Measurements from ENCODE around the gene SLC9B1.
"Not testable (repeated sequence)": the region's sequence is repeated elsewhere in the genome, so short reads cannot be mapped to it uniquely, and the experiment has no call there.

Gene SLC9B1

GRCh38 chr4:102883278-102883677 is 136.2 kb downstream of the SLC9B1 start:
- Histone ChIP-seq H4K20me1 (ENCODE audit: insufficient read depth, low read length) (no peaks in the 10 kb centered on the region), H3K27me3 (ENCODE audit: insufficient read depth, low read length) (no peaks in the 10 kb centered on the region), H3K9me2 (ENCODE audit: low read depth, low read length) (no peaks in the 10 kb centered on the region), H3K79me2 (ENCODE audit: insufficient read depth, low read length) (peaks cover 16% of the 10 kb centered on the region), H3K27ac (ENCODE audit: low read depth, low read length, poor library complexity, severe bottlenecking) (no peak overlapping the region), H2AFZ (ENCODE audit: low read length) (no peak overlapping the region), H3K4me1 (ENCODE audit: insufficient read depth, low read length, severe bottlenecking) (no peaks in the 10 kb centered on the region), H3K9ac (ENCODE audit: low read length) (no peak overlapping the region), H3K36me3 (ENCODE audit: insufficient read depth, low read length) (peaks cover 38% of the 10 kb centered on the region), H3K4me3 (ENCODE audit: low read depth, low read length, poor library complexity, severe bottlenecking) (no peak overlapping the region), H3F3A (ENCODE audit: insufficient read depth, low read length) (no peaks in the 10 kb centered on the region), H3K9me3 (ENCODE audit: low read length) (no peaks in the 10 kb centered on the region), H3K4me2 (ENCODE audit: low read length) (no peak overlapping the region)
- no peak for TF ChIP-seq EZH2 (IDR thresholded peaks at IDR 0.05; ENCODE audit: borderline replicate concordance, low read length)
- no peak for TF ChIP-seq CTCF (IDR thresholded peaks at IDR 0.05; ENCODE audit: low read length)

- Histone ChIP-seq H3K4me3 (ENCODE audit: low read depth, low read length, poor library complexity, severe bottlenecking) (no peak overlapping the region), H3K9me2 (ENCODE audit: low read depth, low read length) (no peaks in the 10 kb centered on the region), H3K9me3 (ENCODE audit: low read length) (peaks cover 9% of the 10 kb centered on the region), H3K9ac (ENCODE audit: low read length) (no peak overlapping the region), H4K20me1 (ENCODE audit: insufficient read depth, low read length) (no peaks in the 10 kb centered on the region), H3F3A (ENCODE audit: insufficient read depth, low read length) (no peaks in the 10 kb centered on the region), H3K27ac (ENCODE audit: low read depth, low read length, poor library complexity, severe bottlenecking) (no peak overlapping the region), H3K4me1 (ENCODE audit: insufficient read depth, low read length, severe bottlenecking) (no peaks in the 10 kb centered on the region), H3K27me3 (ENCODE audit: insufficient read depth, low read length) (no peaks in the 10 kb centered on the region), H2AFZ (ENCODE audit: low read length) (no peak overlapping the region), H3K4me2 (ENCODE audit: low read length) (no peak overlapping the region), H3K79me2 (ENCODE audit: insufficient read depth, low read length) (peaks cover 16% of the 10 kb centered on the region), H3K36me3 (ENCODE audit: insufficient read depth, low read length) (peaks cover 53% of the 10 kb centered on the region)
- TF ChIP-seq EZH2 (IDR thresholded peaks at IDR 0.05; ENCODE audit: borderline replicate concordance, low read length) (no peak), CTCF (IDR thresholded peaks at IDR 0.05; ENCODE audit: low read length) (no peak)
Measured at GRCh38 chr4:102881343-102881742, 138.2 kb downstream of the SLC9B1 start.

DNA sequence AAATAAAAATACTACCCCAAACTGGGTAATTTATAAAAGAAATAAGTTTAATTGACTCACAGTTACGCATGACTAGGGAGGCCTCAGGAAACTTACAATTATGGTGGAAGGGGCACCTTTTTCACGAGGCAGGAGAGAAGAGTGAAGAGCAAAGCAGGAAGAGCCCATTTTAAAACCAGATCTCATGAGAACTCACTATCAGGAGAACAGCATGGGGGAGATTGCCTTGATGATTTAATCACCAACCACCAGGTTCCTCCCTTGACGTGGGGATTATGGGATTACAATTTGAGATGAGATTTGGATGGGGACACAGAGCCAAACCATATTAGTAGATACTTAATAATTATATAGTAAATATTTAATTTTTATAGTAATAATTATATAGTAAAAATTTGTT is 140.6 kb downstream of the SLC9B1 start:
- no peak overlapping the region for H3K4me2 ChIP-seq (ENCODE audit: low read length)

DNA sequence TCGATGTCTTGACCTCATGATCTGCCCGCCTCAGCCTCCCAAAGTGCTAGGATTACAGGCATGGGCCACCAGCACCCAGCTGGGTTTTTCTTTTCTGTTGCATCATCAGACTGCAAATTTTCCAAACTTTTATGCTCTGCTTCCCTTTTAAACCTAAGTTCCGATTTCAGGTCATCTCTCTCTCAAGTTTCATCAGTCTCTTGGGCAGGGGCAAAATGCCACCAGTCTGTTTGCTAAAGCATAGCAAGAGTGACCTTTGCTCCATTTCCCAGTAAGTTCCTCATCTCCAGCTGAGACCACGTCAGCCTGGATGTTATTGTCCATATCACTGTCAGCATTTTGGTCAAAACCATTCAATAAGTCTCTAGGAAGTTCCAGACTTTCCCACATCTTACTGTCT is 141.2 kb downstream of the SLC9B1 start:
- peaks cover 17% of the 10 kb centered on the region for H3K9me3 ChIP-seq (ENCODE audit: low read length)
- H4K20me1 ChIP-seq (ENCODE audit: insufficient read depth, low read length); H3K4me3 ChIP-seq (ENCODE audit: low read depth, low read length, poor library complexity, severe bottlenecking); H3K27me3 ChIP-seq (ENCODE audit: insufficient read depth, low read length); H3K27ac ChIP-seq (ENCODE audit: low read depth, low read length, poor library complexity, severe bottlenecking); H3K9me2 ChIP-seq (ENCODE audit: low read depth, low read length); H3F3A ChIP-seq (ENCODE audit: insufficient read depth, low read length); H3K4me2 ChIP-seq (ENCODE audit: low read length); H3K9ac ChIP-seq (ENCODE audit: low read length); H3K4me1 ChIP-seq (ENCODE audit: insufficient read depth, low read length, severe bottlenecking); H2AFZ ChIP-seq (ENCODE audit: low read length); H3K79me2 ChIP-seq (ENCODE audit: insufficient read depth, low read length): not testable (repeated sequence)
- H3K36me3 ChIP-seq (ENCODE audit: insufficient read depth, low read length): peaks cover 64% of the 10 kb centered on the region

More for the DNA sequence above, 140.6 kb downstream of the SLC9B1 start:
- no peaks in the 10 kb centered on the region for H3F3A ChIP-seq (ENCODE audit: insufficient read depth, low read length)
- no peaks in the 10 kb centered on the region for H3K9me2 ChIP-seq (ENCODE audit: low read depth, low read length)
- H3K9ac ChIP-seq (ENCODE audit: low read length): no peak overlapping the region
- peaks cover 58% of the 10 kb centered on the region for H3K36me3 ChIP-seq (ENCODE audit: insufficient read depth, low read length)
- H3K27ac ChIP-seq (ENCODE audit: low read depth, low read length, poor library complexity, severe bottlenecking): no peak overlapping the region
- H3K79me2 ChIP-seq (ENCODE audit: insufficient read depth, low read length): peaks cover 10% of the 10 kb centered on the region; the same call in 1 of the 2 replicates
- TF ChIP-seq EZH2 (IDR thresholded peaks at IDR 0.05; ENCODE audit: borderline replicate concordance, low read length) (no peak), CTCF (IDR thresholded peaks at IDR 0.05; ENCODE audit: low read length) (no peak)
- H3K27me3 ChIP-seq (ENCODE audit: insufficient read depth, low read length): no peaks in the 10 kb centered on the region
- peaks cover 17% of the 10 kb centered on the region for H3K9me3 ChIP-seq (ENCODE audit: low read length)
- H3K4me3 ChIP-seq (ENCODE audit: low read depth, low read length, poor library complexity, severe bottlenecking): no peak overlapping the region
- no peaks in the 10 kb centered on the region for H3K4me1 ChIP-seq (ENCODE audit: insufficient read depth, low read length, severe bottlenecking)
- H2AFZ ChIP-seq (ENCODE audit: low read length): no peak overlapping the region
- H4K20me1 ChIP-seq (ENCODE audit: insufficient read depth, low read length): no peaks in the 10 kb centered on the region

DNA sequence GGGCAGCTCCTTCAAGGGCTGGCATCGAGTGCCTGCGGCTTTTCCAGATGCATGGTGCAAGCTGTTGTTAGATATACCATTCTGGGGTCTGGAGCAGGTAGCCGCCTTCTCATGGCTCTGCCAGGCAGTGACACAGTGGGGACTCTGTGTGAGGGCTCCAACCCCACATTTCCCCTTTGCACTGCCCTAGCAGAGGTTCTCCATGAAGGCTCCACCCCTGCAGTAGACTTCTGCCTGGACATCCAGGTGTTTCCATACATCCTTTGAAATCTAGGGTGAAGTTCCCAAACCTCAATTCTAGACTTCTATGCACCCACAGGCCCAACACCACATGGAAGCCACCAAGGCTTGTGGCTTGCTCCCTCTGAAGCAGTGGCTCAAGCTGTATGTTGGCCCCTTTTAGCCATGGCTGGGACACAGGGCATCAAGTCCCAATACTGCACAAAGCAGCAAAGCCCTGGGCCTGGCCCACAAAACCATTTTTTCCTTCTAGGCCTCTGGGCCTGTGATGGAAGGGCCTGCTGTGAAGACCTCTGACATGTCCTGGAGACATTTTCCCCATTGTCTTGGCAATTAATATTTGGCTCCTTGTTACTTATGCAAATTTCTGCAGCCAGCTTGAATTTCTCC is 141.9 kb downstream of the SLC9B1 start:
- H3K4me3 ChIP-seq (ENCODE audit: low read depth, low read length, poor library complexity, severe bottlenecking); H3K4me2 ChIP-seq (ENCODE audit: low read length); H3K9me2 ChIP-seq (ENCODE audit: low read depth, low read length); H3K27me3 ChIP-seq (ENCODE audit: insufficient read depth, low read length); H3K4me1 ChIP-seq (ENCODE audit: insufficient read depth, low read length, severe bottlenecking); H3K27ac ChIP-seq (ENCODE audit: low read depth, low read length, poor library complexity, severe bottlenecking); H2AFZ ChIP-seq (ENCODE audit: low read length); H4K20me1 ChIP-seq (ENCODE audit: insufficient read depth, low read length); H3K9ac ChIP-seq (ENCODE audit: low read length); H3F3A ChIP-seq (ENCODE audit: insufficient read depth, low read length): not testable (repeated sequence)
- Histone ChIP-seq H3K36me3 (ENCODE audit: insufficient read depth, low read length) (peaks cover 71% of the 10 kb centered on the region), H3K9me3 (ENCODE audit: low read length) (peaks cover 17% of the 10 kb centered on the region), H3K79me2 (ENCODE audit: insufficient read depth, low read length) (peaks cover 15% of the 10 kb centered on the region)

Measured in OCI-LY1 (cell line).